Tibial nerve (tissue), 3 donors: ENCODE results near the gene MRPL21.

Source experiments
- CTCF ChIP-seq, 5 experiments: fragments of 200-600 bp in 3 of 5; fragments of 450-650 bp in 2 of 5; sonication (generic) in 3 of 5; IDR thresholded peaks; one replicate each; pipeline ENCODE4 v1.5.1; 2016 to 2019; ENCODE audit warnings: antibody characterized with exemption in 5 of 5, mild to moderate bottlenecking in 3 of 5, moderate library complexity in 2 of 5
- POLR2A ChIP-seq, 2 donors: fragments of 450-650 bp; IDR thresholded peaks; one replicate each; pipeline ENCODE4 v1.6.1; 2017; ENCODE audit warnings: antibody characterized with exemption in 2 of 2, mild to moderate bottlenecking in 2 of 2, moderate library complexity in 2 of 2

GRCh38 chr11:68938816-68939582, 35.4 kb upstream of the MRPL21 start:
- TF ChIP-seq CTCF (IDR thresholded peaks at IDR 0.05) (no peak), POLR2A (IDR thresholded peaks at IDR 0.05) (no peak)
